Adrenal gland (tissue), 12 donors: Measurements from ENCODE around the gene CARS1. TPM values are rescaled to one million over a fixed set of nuclear protein-coding genes. Genes with fewer than 3 reads are reported as not detected.

Experiments used
- DNase-seq, 7 donors: peaks; one replicate each; pipeline ENCODE4 v3.0.0-alpha.2; 2019 to 2020
- H3K27ac ChIP-seq, 5 donors: fragments of 200-600 bp; sonication (generic) in 4 of 5; 1 replicate in 3 of 5; 2 replicates in 2 of 5; pipeline versions ENCODE4 v1.5.1 to v1.8.0; 2016 to 2020; ENCODE audit warnings: mild to moderate bottlenecking in 1 of 5
- H3K27me3 ChIP-seq: fragments of 200-600 bp; 2 replicates; pipeline ENCODE4 v1.8.0; 2021
- H3K36me3 ChIP-seq, 2 donors: fragments of 200-600 bp; replicated peaks in 1 of 2; 1 replicate in 1 of 2; 2 replicates in 1 of 2; pipeline versions ENCODE4 v1.5.1 to v1.8.0; 2018 to 2022
- H3K4me1 ChIP-seq, 2 donors: fragments of 200-600 bp; replicated peaks in 1 of 2; 1 replicate in 1 of 2; 2 replicates in 1 of 2; pipeline versions ENCODE4 v1.5.1 to v1.8.0; 2018 to 2021
- H3K4me3 ChIP-seq, 4 donors: fragments of 200-600 bp; sonication (generic) in 3 of 4; one replicate each; pipeline ENCODE4 v1.5.1; 2016 to 2018
- H3K9me3 ChIP-seq, 3 donors: fragments of 200-600 bp; sonication (generic) in 1 of 3; replicated peaks in 1 of 3; 1 replicate in 2 of 3; 2 replicates in 1 of 3; pipeline versions ENCODE4 v1.5.1 to v1.8.0; 2016 to 2021
- CTCF ChIP-seq, 6 experiments: fragments of 450-650 bp in 4 of 6; fragments of 200-600 bp in 2 of 6; sonication (generic) in 1 of 6; IDR thresholded peaks; 1 replicate in 5 of 6; 2 replicates in 1 of 6; pipeline versions ENCODE4 v1.5.1 to v1.8.0; 2016 to 2021; ENCODE audit warnings: antibody characterized with exemption in 6 of 6, mild to moderate bottlenecking in 2 of 6, moderate library complexity in 1 of 6
- POLR2A ChIP-seq, 2 donors: fragments of 450-650 bp; IDR thresholded peaks; one replicate each; pipeline ENCODE4 v1.6.1; 2017; ENCODE audit warnings: antibody characterized with exemption in 2 of 2, mild to moderate bottlenecking in 2 of 2, moderate library complexity in 1 of 2
- WGBS, 4 donors: extraction: QIAGEN DNeasy Blood & Tissue Kit in 2 of 4; methylation state at CpG; one replicate each; pipeline versions ENCODE4 v1.1.5 to v1.1.7; 2013 to 2017; 5-methylcytosine and 5-hydroxymethylcytosine counted together
- intact Hi-C, 2 donors: fragments of 100-400 bp; cut with DNase I; formaldehyde crosslinking; loops; one replicate each; pipeline versions ENCODE4 v1.14.1 to v1.15.0; 2022 to 2023
- polyA plus RNA-seq, 3 donors: library from polyadenylated mRNA; stranded (reverse); fragments of 200-250 nt in 2 of 3; fragments of 350-450 nt in 1 of 3; fragmentation: Illumina TruSeq in 1 of 3; extraction: RNeasy Lipid Tissue Mini Kit (QIAGEN cat#74804) in 1 of 3; gene quantifications; one replicate each; pipeline ENCODE4 v1.2.3, GENCODE V29; 2013 to 2014
- total RNA-seq, 9 donors: library from RNA; depleted of rRNA in 4 of 9; stranded (reverse); fragments of >200 nt in 4 of 9; fragments of 120-200 nt in 1 of 9; fragmentation: NEBNext Ultra II Directional in 1 of 9; extraction: Animal tissue kit (Norgen Biotek cat#: 25700) in 1 of 9; gene quantifications; one replicate each; pipeline versions ENCODE4 v1.1.0 to v1.2.4, GENCODE V29; 2013 to 2023
- donor health status: healthy with polysubstance abuse.
- donor health status: Bipolar disorder and iron deficiency.
- donor health status: DM: yes; HTN: yes; CAD: no.
- donor health status: DM: no; HTN: no; CAD: no.
- donor health status: DM: no; HTN: no; CAD: no.
- donor health status: DM: yes; HTN: yes; CAD: no.

The CARS1 gene
- total and polyA plus RNA-seq, 12 donors, result 17.2 to 46.7 (median 31.5) TPM

GRCh38 chr11:3014057-3014938 is 42.9 kb downstream of the CARS1 start:
- no peak overlapping the region for H3K4me3 ChIP-seq
- no peaks in the 10 kb centered on the region for H3K4me1 ChIP-seq
- no peaks in the 10 kb centered on the region for H3K27me3 ChIP-seq
- 86 to 91% (median 89%) methylated on average over 16 of the region's 16 CpGs for WGBS, 4 donors
- peaks cover 0 to 88% of the 10 kb centered on the region in 2 donors for H3K36me3 ChIP-seq
- no peak for TF ChIP-seq POLR2A (IDR thresholded peaks at IDR 0.05)
- TF ChIP-seq CTCF (IDR thresholded peaks at IDR 0.05), result no peak
- DNase-seq, result no peak
- no peaks in the 10 kb centered on the region for H3K9me3 ChIP-seq
- no peak overlapping the region for H3K27ac ChIP-seq
- intact Hi-C loops, result no loop called here

GRCh38 chr11:3011891-3012885 is 45.0 kb downstream of the CARS1 start:
- Histone ChIP-seq H3K9me3 (no peaks in the 10 kb centered on the region), H3K4me1 (no peaks in the 10 kb centered on the region), H3K4me3 (no peak overlapping the region), H3K27ac (no peak overlapping the region), H3K36me3 (peaks cover 0 to 74% of the 10 kb centered on the region in 2 donors), H3K27me3 (no peaks in the 10 kb centered on the region)
- TF ChIP-seq POLR2A (IDR thresholded peaks at IDR 0.05), result no peak
- 94 to 95% (median 94%) methylated on average over 16 to 31 of the region's 31 CpGs for WGBS, 4 donors
- no peak for DNase-seq
- intact Hi-C loops, result no loop called here

- WGBS, 4 donors, result 90 to 96% (median 92%) methylated on average over 10 to 13 of the region's 13 CpGs
- H3K4me1 ChIP-seq, result no peaks in the 10 kb centered on the region
- intact Hi-C loops, result no loop called here
- no peaks in the 10 kb centered on the region for H3K9me3 ChIP-seq
- no peaks in the 10 kb centered on the region for H3K27me3 ChIP-seq
- H3K36me3 ChIP-seq, result peaks cover 0 to 69% of the 10 kb centered on the region in 2 donors
- DNase-seq, result no peak
- no peak overlapping the region for H3K27ac ChIP-seq
- TF ChIP-seq CTCF (IDR thresholded peaks at IDR 0.05) (no peak), POLR2A (IDR thresholded peaks at IDR 0.05) (no peak)
- no peak overlapping the region for H3K4me3 ChIP-seq
Observed at GRCh38 chr11:3010521-3011275, 46.5 kb downstream of the CARS1 start.

- Histone ChIP-seq H3K4me3 (no peak overlapping the region), H3K27ac (no peak overlapping the region), H3K27me3 (no peaks in the 10 kb centered on the region), H3K4me1 (no peaks in the 10 kb centered on the region), H3K9me3 (no peaks in the 10 kb centered on the region), H3K36me3 (peaks cover 0 to 63% of the 10 kb centered on the region in 2 donors)
- DNase-seq, result no peak
- intact Hi-C loops, result no loop called here
- no peak for TF ChIP-seq POLR2A (IDR thresholded peaks at IDR 0.05)
- TF ChIP-seq CTCF (IDR thresholded peaks at IDR 0.05), result no peak
- WGBS, 4 donors, result 88 to 94% (median 91%) methylated on average over 5 to 13 of the region's 13 CpGs
Observed at GRCh38 chr11:3010004-3010403, 47.2 kb downstream of the CARS1 start.
